Uterus (tissue), 4 donors: ENCODE results near the gene DAP3. TPM values are rescaled to one million over a fixed set of nuclear protein-coding genes. Genes with fewer than 3 reads are reported as not detected.
"Not testable (repeated sequence)": the region's sequence is repeated elsewhere in the genome, so short reads cannot be mapped to it uniquely, and the experiment has no call there.

Source experiments
- DNase-seq, 2 donors: peaks; one replicate each; pipeline ENCODE4 v3.0.0-alpha.2; 2019 to 2020
- H3K27ac ChIP-seq, 2 donors: fragments of 200-600 bp; sonication (generic); 1 replicate in 1 of 2; 2 replicates in 1 of 2; pipeline ENCODE4 v1.5.1; 2016 to 2018
- H3K27me3 ChIP-seq, 2 donors: fragments of 200-600 bp; sonication (generic); one replicate each; pipeline ENCODE4 v1.5.1; 2018 to 2019; ENCODE audit warnings: control low read depth in 1 of 2
- H3K36me3 ChIP-seq, 2 donors: fragments of 200-600 bp; sonication (generic); one replicate each; pipeline ENCODE4 v1.5.1; 2019; ENCODE audit warnings: control low read depth in 1 of 2
- H3K4me1 ChIP-seq, 2 donors: fragments of 200-600 bp; sonication (generic); one replicate each; pipeline ENCODE4 v1.5.1; 2018 to 2019; ENCODE audit warnings: control low read depth in 1 of 2
- H3K4me3 ChIP-seq, 2 donors: fragments of 200-600 bp; sonication (generic); 1 replicate in 1 of 2; 2 replicates in 1 of 2; pipeline ENCODE4 v1.5.1; 2018 to 2019; ENCODE audit warnings: mild to moderate bottlenecking in 1 of 2
- H3K9me3 ChIP-seq, 2 donors: fragments of 200-600 bp; sonication (generic); one replicate each; pipeline ENCODE4 v1.5.1; 2019; ENCODE audit warnings: control low read depth in 1 of 2
- POLR2A ChIP-seq, 2 donors: fragments of 450-650 bp; IDR thresholded peaks; one replicate each; pipeline ENCODE4 v1.6.1; 2016; ENCODE audit warnings: antibody characterized with exemption in 2 of 2, mild to moderate bottlenecking in 1 of 2, moderate library complexity in 1 of 2
- intact Hi-C: fragments of 100-400 bp; cut with DNase I; formaldehyde crosslinking; loops from one replicate; pipeline ENCODE4 v1.15.1; 2023; ENCODE audit warnings: low total_unique reads
- total RNA-seq, 4 donors: library from RNA; depleted of rRNA in 3 of 4; stranded (reverse); fragments of >200 nt in 3 of 4; gene quantifications; one replicate each; pipeline versions ENCODE4 v1.1.0 to v1.2.4, GENCODE V29; 2014 to 2023
- TF ChIP-seq, protein P1 (sequence below), 4 experiments: fragments of 200-600 bp in 2 of 4; fragments of 450-650 bp in 2 of 4; sonication (generic) in 2 of 4; IDR thresholded peaks; one replicate each; pipeline ENCODE4 v1.5.1; 2016 to 2019; ENCODE audit warnings: antibody characterized with exemption in 4 of 4, mild to moderate bottlenecking in 2 of 4, moderate library complexity in 1 of 4
- donor health status: DM: yes; HTN: yes; CAD: no.

Gene DAP3
- total RNA-seq, 4 donors from 2014 or later, result 43.5 to 177 (median 69.6) TPM

- H3K27ac ChIP-seq, result no peak overlapping the region
Measured at GRCh38 chr1:155651861-155652661, 36.8 kb upstream of the DAP3 start.

GRCh38 chr1:155652951-155653350 is 35.9 kb upstream of the DAP3 start:
- no peak overlapping the region for H3K4me3 ChIP-seq
- intact Hi-C loops, result no loop called here
- TF ChIP-seq, protein P1, sequence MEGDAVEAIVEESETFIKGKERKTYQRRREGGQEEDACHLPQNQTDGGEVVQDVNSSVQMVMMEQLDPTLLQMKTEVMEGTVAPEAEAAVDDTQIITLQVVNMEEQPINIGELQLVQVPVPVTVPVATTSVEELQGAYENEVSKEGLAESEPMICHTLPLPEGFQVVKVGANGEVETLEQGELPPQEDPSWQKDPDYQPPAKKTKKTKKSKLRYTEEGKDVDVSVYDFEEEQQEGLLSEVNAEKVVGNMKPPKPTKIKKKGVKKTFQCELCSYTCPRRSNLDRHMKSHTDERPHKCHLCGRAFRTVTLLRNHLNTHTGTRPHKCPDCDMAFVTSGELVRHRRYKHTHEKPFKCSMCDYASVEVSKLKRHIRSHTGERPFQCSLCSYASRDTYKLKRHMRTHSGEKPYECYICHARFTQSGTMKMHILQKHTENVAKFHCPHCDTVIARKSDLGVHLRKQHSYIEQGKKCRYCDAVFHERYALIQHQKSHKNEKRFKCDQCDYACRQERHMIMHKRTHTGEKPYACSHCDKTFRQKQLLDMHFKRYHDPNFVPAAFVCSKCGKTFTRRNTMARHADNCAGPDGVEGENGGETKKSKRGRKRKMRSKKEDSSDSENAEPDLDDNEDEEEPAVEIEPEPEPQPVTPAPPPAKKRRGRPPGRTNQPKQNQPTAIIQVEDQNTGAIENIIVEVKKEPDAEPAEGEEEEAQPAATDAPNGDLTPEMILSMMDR (IDR thresholded peaks at IDR 0.05), result no peak
- no peak for TF ChIP-seq POLR2A (IDR thresholded peaks at IDR 0.05)
- H3K9me3 ChIP-seq, result no peaks in the 10 kb centered on the region
- H3K36me3 ChIP-seq, result no peaks in the 10 kb centered on the region
- H3K27me3 ChIP-seq, result no peaks in the 10 kb centered on the region
- no peak for DNase-seq
- H3K27ac ChIP-seq, result no peak overlapping the region
- H3K4me1 ChIP-seq, result peaks cover 0 to 3% of the 10 kb centered on the region in 2 donors

More at GRCh38 chr1:155651861-155652661, 36.8 kb upstream of the DAP3 start:
- no peak for DNase-seq
- Histone ChIP-seq H3K27me3 (no peaks in the 10 kb centered on the region), H3K4me3 (no peak overlapping the region), H3K4me1 (peaks cover 0 to 3% of the 10 kb centered on the region in 2 donors), H3K36me3 (no peaks in the 10 kb centered on the region), H3K9me3 (no peaks in the 10 kb centered on the region)
- TF ChIP-seq, protein P1 (IDR thresholded peaks at IDR 0.05), result no peak
- TF ChIP-seq POLR2A (IDR thresholded peaks at IDR 0.05), result no peak
- intact Hi-C loops, result no loop called here

- H3K27ac ChIP-seq, result no peak overlapping the region
- TF ChIP-seq, protein P1 (IDR thresholded peaks at IDR 0.05), result no peak
- TF ChIP-seq POLR2A (IDR thresholded peaks at IDR 0.05), result no peak
- H3K27me3 ChIP-seq, result no peaks in the 10 kb centered on the region
- H3K4me3 ChIP-seq, result no peak overlapping the region
- no peaks in the 10 kb centered on the region for H3K36me3 ChIP-seq
- H3K4me1 ChIP-seq, result no peaks in the 10 kb centered on the region
- H3K9me3 ChIP-seq, result no peaks in the 10 kb centered on the region
- DNase-seq, result no peak
- intact Hi-C loops, result no loop called here
Measured at GRCh38 chr1:155657463-155657862, 31.4 kb upstream of the DAP3 start.

DNA sequence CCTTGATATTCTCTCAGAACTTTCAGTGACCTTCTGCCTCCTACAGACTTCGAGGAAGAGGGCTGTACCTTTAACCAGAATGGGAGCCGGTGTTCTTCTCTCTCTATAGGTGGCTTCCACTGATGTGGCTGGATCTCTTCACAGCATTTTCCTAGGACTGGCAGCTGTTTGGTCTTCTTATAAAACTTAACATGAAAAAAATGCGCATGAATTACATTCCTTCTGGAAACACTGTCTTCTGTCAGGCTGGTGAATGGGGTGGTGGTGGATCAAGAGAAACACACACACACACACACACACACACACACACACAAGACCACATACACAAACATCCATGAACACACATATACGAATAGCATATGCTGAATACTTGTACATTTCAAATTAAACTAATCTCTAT is 27.7 kb upstream of the DAP3 start:
- intact Hi-C loops, H3K4me3 ChIP-seq, H3K4me1 ChIP-seq, H3K9me3 ChIP-seq, DNase-seq, H3K27ac ChIP-seq, H3K36me3 ChIP-seq, H3K27me3 ChIP-seq: not testable (repeated sequence)

- H3K27me3 ChIP-seq, result no peaks in the 10 kb centered on the region
- TF ChIP-seq, protein P1 (IDR thresholded peaks at IDR 0.05), result no peak
- TF ChIP-seq POLR2A (IDR thresholded peaks at IDR 0.05), result no peak
- H3K36me3 ChIP-seq, result no peaks in the 10 kb centered on the region
- DNase-seq, result no peak
- no peak overlapping the region for H3K27ac ChIP-seq
- H3K9me3 ChIP-seq, result no peaks in the 10 kb centered on the region
- no peak overlapping the region for H3K4me3 ChIP-seq
- intact Hi-C loops, result no loop called here
- H3K4me1 ChIP-seq, result no peaks in the 10 kb centered on the region
Measured at GRCh38 chr1:155669233-155670162, 19.4 kb upstream of the DAP3 start.
